PC-3 (cell line): Measurements from ENCODE around the gene CELF2.

ENCODE experiments used
- EZH2phosphoT487 ChIP-seq: fragments of 300-600 bp; sonication (generic); IDR thresholded peaks from 2 replicates; pipeline ENCODE4 v1.6.1; 2018; ENCODE audit warnings: mild to moderate bottlenecking, antibody characterized with exemption, low read length, borderline replicate concordance
- TF ChIP-seq, protein P1 (sequence below): fragments of 300-600 bp; sonication (generic); conservative IDR thresholded peaks from 2 replicates; pipeline ENCODE4 v1.5.1; 2017; ENCODE audit warnings: antibody characterized with exemption, low read depth, mild to moderate bottlenecking, low read length

GRCh38 chr10:11005725-11006427, 11.8 kb upstream of the CELF2 start:
- TF ChIP-seq, protein P1, sequence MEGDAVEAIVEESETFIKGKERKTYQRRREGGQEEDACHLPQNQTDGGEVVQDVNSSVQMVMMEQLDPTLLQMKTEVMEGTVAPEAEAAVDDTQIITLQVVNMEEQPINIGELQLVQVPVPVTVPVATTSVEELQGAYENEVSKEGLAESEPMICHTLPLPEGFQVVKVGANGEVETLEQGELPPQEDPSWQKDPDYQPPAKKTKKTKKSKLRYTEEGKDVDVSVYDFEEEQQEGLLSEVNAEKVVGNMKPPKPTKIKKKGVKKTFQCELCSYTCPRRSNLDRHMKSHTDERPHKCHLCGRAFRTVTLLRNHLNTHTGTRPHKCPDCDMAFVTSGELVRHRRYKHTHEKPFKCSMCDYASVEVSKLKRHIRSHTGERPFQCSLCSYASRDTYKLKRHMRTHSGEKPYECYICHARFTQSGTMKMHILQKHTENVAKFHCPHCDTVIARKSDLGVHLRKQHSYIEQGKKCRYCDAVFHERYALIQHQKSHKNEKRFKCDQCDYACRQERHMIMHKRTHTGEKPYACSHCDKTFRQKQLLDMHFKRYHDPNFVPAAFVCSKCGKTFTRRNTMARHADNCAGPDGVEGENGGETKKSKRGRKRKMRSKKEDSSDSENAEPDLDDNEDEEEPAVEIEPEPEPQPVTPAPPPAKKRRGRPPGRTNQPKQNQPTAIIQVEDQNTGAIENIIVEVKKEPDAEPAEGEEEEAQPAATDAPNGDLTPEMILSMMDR: no peak
- no peak for TF ChIP-seq EZH2phosphoT487
